Measurements from ENCODE around the gene FAM216B.

Gene FAM216B

GRCh38 chr13:42796747-42797356 lies 15.5 kb downstream of the FAM216B start:
- no peak for DNase-seq
- no peak for TF ChIP-seq CTCF (IDR thresholded peaks at IDR 0.05; ENCODE audit: low read depth, low read length, missing control alignments)
- H3K27ac ChIP-seq: no peak overlapping the region
- in situ Hi-C loops (cut with HindIII; ENCODE audit: low pct_ligation_motif_present, low sequenced_read_pairs): no loop called here
- H3K27me3 ChIP-seq (replicated peaks): no peaks in the 10 kb centered on the region
- no peaks in the 10 kb centered on the region for H3K36me3 ChIP-seq (replicated peaks)
- H3K4me3 ChIP-seq (ENCODE audit: low read depth, low read length): no peak overlapping the region

GRCh38 chr13:42798118-42798517 lies 16.7 kb downstream of the FAM216B start:
- in situ Hi-C loops (cut with HindIII; ENCODE audit: low pct_ligation_motif_present, low sequenced_read_pairs): no loop called here
- H3K36me3 ChIP-seq (replicated peaks): no peaks in the 10 kb centered on the region
- H3K27me3 ChIP-seq (replicated peaks): no peaks in the 10 kb centered on the region
- no peak for DNase-seq
- no peak overlapping the region for H3K27ac ChIP-seq
- no peak overlapping the region for H3K4me3 ChIP-seq (ENCODE audit: low read depth, low read length)
- TF ChIP-seq CTCF (IDR thresholded peaks at IDR 0.05; ENCODE audit: low read depth, low read length, missing control alignments): no peak

GRCh38 chr13:42800109-42800643 lies 18.8 kb downstream of the FAM216B start:
- no peak for TF ChIP-seq CTCF (IDR thresholded peaks at IDR 0.05; ENCODE audit: low read depth, low read length, missing control alignments)
- DNase-seq: no peak
- H3K4me3 ChIP-seq (ENCODE audit: low read depth, low read length): no peak overlapping the region
- in situ Hi-C loops (cut with HindIII; ENCODE audit: low pct_ligation_motif_present, low sequenced_read_pairs): no loop called here
- no peaks in the 10 kb centered on the region for H3K36me3 ChIP-seq (replicated peaks)
- no peaks in the 10 kb centered on the region for H3K27me3 ChIP-seq (replicated peaks)
- no peak overlapping the region for H3K27ac ChIP-seq

- TF ChIP-seq CTCF (IDR thresholded peaks at IDR 0.05; ENCODE audit: low read depth, low read length, missing control alignments): no peak
- DNase-seq: no peak
- Histone ChIP-seq H3K4me3 (ENCODE audit: low read depth, low read length) (no peak overlapping the region), H3K36me3 (replicated peaks) (no peaks in the 10 kb centered on the region), H3K27me3 (replicated peaks) (no peaks in the 10 kb centered on the region), H3K27ac (no peak overlapping the region)
- in situ Hi-C loops (cut with HindIII; ENCODE audit: low pct_ligation_motif_present, low sequenced_read_pairs): no loop called here
These were observed 22.3 kb downstream of the FAM216B start for GRCh38 chr13:42803563-42804204.

DNA sequence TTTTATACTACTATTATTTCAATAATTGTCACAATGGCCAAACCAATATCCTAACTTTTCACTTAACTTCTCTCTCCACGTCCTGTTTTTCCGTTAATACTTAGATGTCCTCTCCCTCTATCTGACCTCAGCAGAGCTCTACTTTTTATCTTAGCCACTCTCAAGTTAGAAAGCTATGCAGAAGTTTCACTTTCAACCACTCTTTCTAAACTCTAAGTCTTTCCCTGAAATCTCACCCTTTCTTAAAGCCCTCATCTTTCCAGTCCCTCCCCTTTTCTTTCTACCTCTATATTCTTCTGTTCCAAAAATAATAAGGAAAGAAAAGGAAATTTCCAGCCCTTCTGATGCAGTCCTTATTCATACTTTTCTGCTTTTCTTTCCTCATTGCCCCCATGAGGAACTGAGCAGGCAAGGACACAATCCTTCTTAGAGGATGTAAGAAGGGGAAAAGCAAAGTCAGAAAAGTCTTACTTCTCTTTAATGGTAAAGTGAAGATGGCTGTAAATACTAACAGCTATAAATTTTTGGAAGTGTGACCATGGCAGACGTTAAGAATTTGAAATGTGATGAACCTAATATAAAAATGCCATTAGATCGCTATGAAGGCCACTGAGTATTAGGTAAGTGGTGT lies 23.0 kb downstream of the FAM216B start:
- Histone ChIP-seq H3K27me3 (replicated peaks) (no peaks in the 10 kb centered on the region), H3K27ac (no peak overlapping the region), H3K36me3 (replicated peaks) (no peaks in the 10 kb centered on the region), H3K4me3 (ENCODE audit: low read depth, low read length) (no peak overlapping the region)
- no peak for DNase-seq
- in situ Hi-C loops (cut with HindIII; ENCODE audit: low pct_ligation_motif_present, low sequenced_read_pairs): no loop called here
- no peak for TF ChIP-seq CTCF (IDR thresholded peaks at IDR 0.05; ENCODE audit: low read depth, low read length, missing control alignments)

Measured in brain microvascular endothelial cell (primary cell).